ENCODE data around the gene ADGRV1.

Gene ADGRV1

GRCh38 chr5:91079037-91079436 is 520.4 kb downstream of the ADGRV1 start:
- DNase-seq, result no peak

- DNase-seq, result no peak
Measured at GRCh38 chr5:91089758-91090157, 531.2 kb downstream of the ADGRV1 start.

GRCh38 chr5:91090995-91091394 is 532.4 kb downstream of the ADGRV1 start:
- DNase-seq, result no peak

- no peak for DNase-seq
Measured at GRCh38 chr5:91091471-91092234, 533.1 kb downstream of the ADGRV1 start.

GRCh38 chr5:91092859-91093783 is 534.5 kb downstream of the ADGRV1 start:
- no peak for DNase-seq

- DNase-seq, result no peak
Measured at GRCh38 chr5:91095313-91095712, 536.7 kb downstream of the ADGRV1 start.

GRCh38 chr5:91095786-91096385 is 537.3 kb downstream of the ADGRV1 start:
- DNase-seq, result no peak

GRCh38 chr5:91098541-91098940 is 539.9 kb downstream of the ADGRV1 start:
- no peak for DNase-seq

- no peak for DNase-seq
Measured at GRCh38 chr5:91101600-91102379, 543.2 kb downstream of the ADGRV1 start.

- DNase-seq, result no peak
Measured at GRCh38 chr5:91103353-91104061, 544.9 kb downstream of the ADGRV1 start.

GRCh38 chr5:91104062-91104448 is 545.5 kb downstream of the ADGRV1 start:
- no peak for DNase-seq

GRCh38 chr5:91106842-91107511 is 548.4 kb downstream of the ADGRV1 start:
- DNase-seq, result no peak

- no peak for DNase-seq
Measured at GRCh38 chr5:91109634-91110033, 551.0 kb downstream of the ADGRV1 start.

GRCh38 chr5:91110686-91111085 is 552.1 kb downstream of the ADGRV1 start:
- DNase-seq, result no peak

- no peak for DNase-seq
Measured at GRCh38 chr5:91111473-91112238, 553.1 kb downstream of the ADGRV1 start.

- DNase-seq, result no peak
Measured at GRCh38 chr5:91114658-91115057, 556.1 kb downstream of the ADGRV1 start.

- no peak for DNase-seq
Measured at GRCh38 chr5:91118354-91118753, 559.8 kb downstream of the ADGRV1 start.

GRCh38 chr5:91118796-91119195 is 560.2 kb downstream of the ADGRV1 start:
- no peak for DNase-seq

GRCh38 chr5:91119217-91119616 is 560.6 kb downstream of the ADGRV1 start:
- DNase-seq, result no peak

- DNase-seq, result no peak
Measured at GRCh38 chr5:91119981-91120850, 561.6 kb downstream of the ADGRV1 start.

Measured in cortex of kidney (tissue), 1 donor.